ENCODE results near the gene ENOX1. TPM values are rescaled to one million over a fixed set of nuclear protein-coding genes. Genes with fewer than 3 reads are reported as not detected.

The ENOX1 gene
- total and polyA plus RNA-seq, 4 donors = 0.33 to 7.7 (median 1.1) TPM

DNA sequence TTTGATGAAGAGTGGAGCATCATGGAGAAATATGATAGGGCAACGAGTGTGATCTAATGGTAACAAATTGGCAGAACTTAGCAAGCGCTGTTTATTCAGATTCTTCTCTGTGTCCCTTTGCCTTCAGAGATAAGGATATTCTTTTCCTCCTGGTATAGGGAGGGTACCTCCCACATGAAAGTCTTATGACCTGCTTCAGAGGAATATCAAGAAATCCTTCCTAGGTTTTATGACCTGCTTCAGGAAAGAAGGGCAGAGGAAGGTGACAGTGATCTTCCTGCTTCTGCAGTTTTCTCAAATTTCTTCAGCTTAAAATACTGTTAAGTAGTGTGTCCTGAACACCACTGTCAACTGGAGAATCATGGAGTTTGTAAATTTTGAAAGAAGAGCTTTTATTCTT is 619.0 kb downstream of the ENOX1 start:
- H3K9me3 ChIP-seq (ENCODE audit: control insufficient read depth in 4 of 4, insufficient read depth in 3 of 4, low read length in 3 of 4) = peaks cover 0 to 6% (median 0%) of the 10 kb centered on the region in 4 donors
- no peak for ATAC-seq (ENCODE audit: insufficient read depth, low FRiP score)
- no peak overlapping the region for H3K4me3 ChIP-seq
- 82 to 89% methylated on average over 2 of the region's 2 CpGs for WGBS, 2 donors
- TF ChIP-seq, protein P1, sequence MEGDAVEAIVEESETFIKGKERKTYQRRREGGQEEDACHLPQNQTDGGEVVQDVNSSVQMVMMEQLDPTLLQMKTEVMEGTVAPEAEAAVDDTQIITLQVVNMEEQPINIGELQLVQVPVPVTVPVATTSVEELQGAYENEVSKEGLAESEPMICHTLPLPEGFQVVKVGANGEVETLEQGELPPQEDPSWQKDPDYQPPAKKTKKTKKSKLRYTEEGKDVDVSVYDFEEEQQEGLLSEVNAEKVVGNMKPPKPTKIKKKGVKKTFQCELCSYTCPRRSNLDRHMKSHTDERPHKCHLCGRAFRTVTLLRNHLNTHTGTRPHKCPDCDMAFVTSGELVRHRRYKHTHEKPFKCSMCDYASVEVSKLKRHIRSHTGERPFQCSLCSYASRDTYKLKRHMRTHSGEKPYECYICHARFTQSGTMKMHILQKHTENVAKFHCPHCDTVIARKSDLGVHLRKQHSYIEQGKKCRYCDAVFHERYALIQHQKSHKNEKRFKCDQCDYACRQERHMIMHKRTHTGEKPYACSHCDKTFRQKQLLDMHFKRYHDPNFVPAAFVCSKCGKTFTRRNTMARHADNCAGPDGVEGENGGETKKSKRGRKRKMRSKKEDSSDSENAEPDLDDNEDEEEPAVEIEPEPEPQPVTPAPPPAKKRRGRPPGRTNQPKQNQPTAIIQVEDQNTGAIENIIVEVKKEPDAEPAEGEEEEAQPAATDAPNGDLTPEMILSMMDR (IDR thresholded peaks at IDR 0.05; ENCODE audit: control extremely low read depth, extremely low read depth) = no peak
- no peaks in the 10 kb centered on the region for H3K36me3 ChIP-seq (ENCODE audit: control insufficient read depth in 4 of 4, insufficient read depth in 4 of 4, low read length in 4 of 4)
- H3K27me3 ChIP-seq (ENCODE audit: control insufficient read depth in 3 of 3, insufficient read depth in 3 of 3, low read length in 2 of 3) = no peaks in the 10 kb centered on the region
- DNase-seq = no peak
- H3K9ac ChIP-seq (ENCODE audit: insufficient read depth in 1 of 2, low read length in 2 of 2) = no peak overlapping the region
- H3K4me1 ChIP-seq (ENCODE audit: control insufficient read depth in 5 of 5, insufficient read depth in 5 of 5, low read length in 5 of 5) = no peaks in the 10 kb centered on the region
- no peak overlapping the region for H3K27ac ChIP-seq (ENCODE audit: low read depth in 1 of 2, low read length in 1 of 2)

DNA sequence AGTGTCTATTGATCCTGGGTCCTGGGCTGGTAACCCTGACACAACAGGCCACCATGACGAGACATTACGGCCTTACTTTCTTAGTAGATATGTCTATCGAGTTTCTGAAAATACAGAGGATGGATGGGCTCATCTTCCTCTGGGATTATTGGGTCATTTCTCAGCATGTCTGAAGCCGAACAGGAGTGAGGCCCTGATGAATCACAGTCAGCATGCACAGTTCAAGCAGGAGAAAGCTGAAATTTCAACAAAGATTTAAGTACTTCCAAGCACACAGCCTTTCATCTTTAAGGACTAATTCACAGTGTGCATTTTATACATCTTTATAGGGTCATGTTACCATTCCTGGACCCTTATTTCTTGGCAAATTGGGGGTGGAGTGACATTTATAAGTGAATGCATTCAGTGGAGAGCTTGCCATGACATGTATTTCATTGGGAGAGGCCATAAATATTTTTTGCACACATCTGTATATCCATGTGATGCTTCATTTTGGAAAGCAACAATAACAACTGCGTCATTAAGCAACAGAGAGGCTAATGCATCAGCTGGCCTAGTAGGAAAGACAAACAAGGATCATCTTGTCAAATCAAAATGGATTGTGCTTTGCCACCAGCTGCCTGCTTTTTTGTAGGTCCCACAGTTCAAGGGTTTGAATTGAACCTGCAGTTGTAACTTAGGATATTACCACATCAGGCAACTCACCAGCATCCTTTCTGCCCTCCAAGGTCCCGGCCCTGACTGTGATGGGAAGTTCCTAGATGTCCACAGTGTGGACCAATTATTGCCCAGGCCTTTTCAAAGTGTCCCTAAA is 619.9 kb downstream of the ENOX1 start:
- Histone ChIP-seq H3K27ac (ENCODE audit: low read depth in 1 of 2, low read length in 1 of 2) (no peak overlapping the region), H3K4me3 (no peak overlapping the region), H3K9me3 (ENCODE audit: control insufficient read depth in 4 of 4, insufficient read depth in 3 of 4, low read length in 3 of 4) (peaks cover 0 to 6% (median 0%) of the 10 kb centered on the region in 4 donors), H3K27me3 (ENCODE audit: control insufficient read depth in 3 of 3, insufficient read depth in 3 of 3, low read length in 2 of 3) (no peaks in the 10 kb centered on the region), H3K36me3 (ENCODE audit: control insufficient read depth in 4 of 4, insufficient read depth in 4 of 4, low read length in 4 of 4) (no peaks in the 10 kb centered on the region), H3K9ac (ENCODE audit: insufficient read depth in 1 of 2, low read length in 2 of 2) (no peak overlapping the region), H3K4me1 (ENCODE audit: control insufficient read depth in 5 of 5, insufficient read depth in 5 of 5, low read length in 5 of 5) (no peaks in the 10 kb centered on the region)
- WGBS, 2 donors = 89 to 90% methylated on average over 6 of the region's 6 CpGs
- no peak for ATAC-seq (ENCODE audit: insufficient read depth, low FRiP score)
- DNase-seq = no peak
- TF ChIP-seq, protein P1 (IDR thresholded peaks at IDR 0.05; ENCODE audit: control extremely low read depth, extremely low read depth) = no peak

Small RNA genes lying within 50 kb of the gene (small RNA-seq; reads per million reads assigned to genes)
- gene AL162713.1 (ENCODE audit: low replicate concordance) = not detected

Other genes with a start within 250 kb of the ENOX1 start
- 1 to 10 TPM; 6.3 to 6.9 TPM for gene CCDC122, start 92.8 kb upstream of the ENOX1 start, total RNA-seq
- 1 to 10 TPM; 1.9 to 7.7 TPM for gene CCDC122, start 92.8 kb upstream of the ENOX1 start, polyA plus RNA-seq
- 10 to 100 TPM in 1 of 2 donors, 1 to 10 TPM in 1; 4.9 to 11.0 TPM for gene LACC1, start 92.9 kb upstream of the ENOX1 start, total RNA-seq
- gene LACC1, start 92.9 kb upstream of the ENOX1 start, polyA plus RNA-seq = 1 to 10 TPM; 5.4 to 9.0 TPM